Measurements from ENCODE around the gene ADCY10. TPM values are rescaled to one million over a fixed set of nuclear protein-coding genes. Genes with fewer than 3 reads are reported as not detected.
"Not testable (repeated sequence)": the region's sequence is repeated elsewhere in the genome, so short reads cannot be mapped to it uniquely, and the experiment has no call there.

Gene ADCY10
- total RNA-seq, 1 donor from 2014 or later, result 0.13 TPM

- DNase-seq (ENCODE audit: low spot score), result no peak
Observed at GRCh38 chr1:167882376-167882775, 31.6 kb downstream of the ADCY10 start.

DNA sequence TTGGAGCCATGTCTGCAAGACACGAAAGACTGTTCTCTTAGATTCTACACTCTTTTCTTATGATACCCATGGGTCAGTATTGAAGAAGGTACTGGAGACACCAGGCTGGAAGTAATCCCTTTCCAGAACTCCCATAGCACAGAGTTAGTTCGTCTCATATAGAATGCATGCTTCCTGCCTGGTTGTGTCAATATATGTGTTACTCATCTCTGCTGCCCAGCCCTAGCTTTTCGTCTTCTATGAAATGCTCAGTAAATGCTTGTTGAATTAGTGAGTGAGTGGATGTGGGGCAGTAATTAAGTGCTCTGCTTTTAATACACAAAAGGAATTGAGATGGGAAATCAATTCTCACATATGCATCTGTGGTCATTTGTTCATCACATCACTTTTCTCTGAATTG is 32.1 kb downstream of the ADCY10 start:
- no peak for DNase-seq (ENCODE audit: low spot score)

- no peak for DNase-seq (ENCODE audit: low spot score)
Observed at GRCh38 chr1:167881069-167881468, 32.9 kb downstream of the ADCY10 start.

DNA sequence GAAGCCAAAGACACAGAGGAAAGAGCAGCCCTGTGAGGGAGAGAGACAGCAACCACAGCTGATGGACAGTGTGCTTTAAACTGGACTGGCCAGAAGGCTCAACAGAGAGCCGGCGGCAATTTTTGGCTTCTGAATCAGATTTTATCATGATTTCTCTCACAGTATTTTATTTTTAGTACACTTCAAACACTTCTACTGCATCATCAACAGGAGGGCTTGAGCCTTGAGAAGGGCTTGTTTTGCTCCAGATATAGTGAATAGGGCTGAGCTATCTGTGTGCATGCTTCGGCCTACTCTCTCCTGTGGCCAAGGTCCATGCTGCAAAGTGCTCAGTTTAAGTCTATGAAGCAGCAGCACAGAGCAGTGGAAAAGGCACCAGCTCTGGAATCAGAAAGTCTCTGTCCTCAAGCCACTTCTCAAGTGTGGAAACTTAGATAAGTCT is 33.3 kb downstream of the ADCY10 start:
- DNase-seq (ENCODE audit: low spot score), result no peak

- DNase-seq (ENCODE audit: low spot score), result no peak
Observed at GRCh38 chr1:167879508-167879907, 34.4 kb downstream of the ADCY10 start.

GRCh38 chr1:167878372-167879160 is 35.4 kb downstream of the ADCY10 start:
- no peak for DNase-seq (ENCODE audit: low spot score)

- no peak for DNase-seq (ENCODE audit: low spot score)
Observed at GRCh38 chr1:167876597-167877175, 37.2 kb downstream of the ADCY10 start.

DNA sequence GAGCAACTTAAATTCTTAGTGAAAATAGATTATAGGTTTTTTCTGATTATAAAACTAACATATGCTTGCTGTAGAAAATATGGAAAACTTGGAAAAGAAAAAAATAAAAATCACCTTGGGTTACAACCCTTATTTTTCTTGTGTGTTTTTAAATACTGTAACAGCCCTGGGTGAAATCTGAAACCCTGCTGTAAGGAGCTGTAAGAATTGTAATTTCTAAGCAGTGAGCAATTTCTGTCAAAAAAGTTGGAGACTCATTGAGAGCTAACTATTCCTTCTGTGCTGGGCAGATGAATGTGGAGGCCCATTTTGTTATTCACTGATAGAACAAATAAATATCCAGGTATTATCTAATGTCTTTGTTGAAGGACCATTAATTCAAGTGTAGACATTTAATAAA is 42.6 kb downstream of the ADCY10 start:
- no peak for DNase-seq (ENCODE audit: low spot score)

- not testable (repeated sequence) for DNase-seq (ENCODE audit: low spot score)
Observed at GRCh38 chr1:167869157-167870001, 44.6 kb downstream of the ADCY10 start.

- not testable (repeated sequence) for DNase-seq (ENCODE audit: low spot score)
Observed at GRCh38 chr1:167866739-167867414, 47.1 kb downstream of the ADCY10 start.

DNA sequence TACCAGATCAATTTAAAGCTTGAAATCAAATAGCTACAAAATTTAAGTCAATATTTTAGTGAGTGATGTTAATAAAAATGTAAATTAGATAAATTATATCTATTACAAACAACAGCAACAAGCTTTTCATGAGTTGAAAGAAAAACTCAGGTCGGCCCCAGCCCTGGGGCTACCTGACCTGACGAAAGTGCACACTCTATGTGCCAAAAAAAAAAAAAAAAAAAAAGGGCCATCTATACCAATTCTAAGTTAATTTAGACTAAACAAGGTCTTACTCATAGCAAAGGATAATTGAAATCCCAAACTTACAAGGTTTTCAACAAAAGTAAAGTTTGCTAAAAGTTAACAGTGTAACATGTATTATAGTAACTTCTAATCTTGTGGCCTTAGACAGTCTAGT is 47.6 kb downstream of the ADCY10 start:
- not testable (repeated sequence) for DNase-seq (ENCODE audit: low spot score)

DNA sequence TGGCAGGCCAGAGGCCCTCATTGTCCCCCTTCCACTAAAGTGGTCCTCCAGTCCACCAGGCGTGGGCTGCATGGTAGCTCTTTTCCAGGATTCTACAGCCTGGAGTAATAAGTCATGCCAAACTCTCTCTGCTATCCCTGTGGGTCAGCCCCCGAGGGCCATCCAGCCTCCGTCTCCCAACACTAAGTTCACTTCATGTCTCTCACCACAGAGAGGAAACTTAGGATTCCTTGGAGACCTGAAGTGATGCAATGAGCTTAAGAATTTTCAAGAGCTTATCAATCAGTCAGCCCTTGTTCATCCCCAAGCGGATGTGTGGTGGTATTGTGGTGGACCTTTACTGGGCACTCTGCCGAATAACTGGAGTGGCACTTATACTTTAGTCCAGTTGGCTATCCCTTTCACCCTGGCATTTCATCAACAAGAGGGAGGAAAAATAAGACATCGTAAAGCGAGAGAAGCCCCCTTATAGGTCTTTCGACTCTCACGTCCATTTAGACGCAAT is 48.1 kb downstream of the ADCY10 start:
- not testable (repeated sequence) for DNase-seq (ENCODE audit: low spot score)

DNA sequence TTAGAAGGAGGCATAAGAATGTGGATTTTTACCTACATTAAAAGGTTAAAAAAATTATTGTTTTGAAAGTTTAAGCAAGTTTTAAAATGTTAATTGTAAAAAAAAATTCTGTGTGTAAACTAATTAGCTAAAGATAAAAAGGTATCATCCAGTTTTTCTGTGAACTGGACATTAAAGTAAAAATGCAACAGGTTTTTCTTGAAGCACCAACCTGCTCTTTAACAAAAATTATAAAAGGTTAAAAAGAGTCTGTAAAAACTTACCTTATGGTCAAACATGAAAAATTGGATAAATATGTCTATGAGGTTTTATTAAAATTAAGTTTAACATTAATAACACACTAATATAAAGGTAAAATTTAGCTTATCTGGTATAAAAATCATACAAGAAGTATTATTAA is 48.7 kb downstream of the ADCY10 start:
- DNase-seq (ENCODE audit: low spot score), result not testable (repeated sequence)

DNA sequence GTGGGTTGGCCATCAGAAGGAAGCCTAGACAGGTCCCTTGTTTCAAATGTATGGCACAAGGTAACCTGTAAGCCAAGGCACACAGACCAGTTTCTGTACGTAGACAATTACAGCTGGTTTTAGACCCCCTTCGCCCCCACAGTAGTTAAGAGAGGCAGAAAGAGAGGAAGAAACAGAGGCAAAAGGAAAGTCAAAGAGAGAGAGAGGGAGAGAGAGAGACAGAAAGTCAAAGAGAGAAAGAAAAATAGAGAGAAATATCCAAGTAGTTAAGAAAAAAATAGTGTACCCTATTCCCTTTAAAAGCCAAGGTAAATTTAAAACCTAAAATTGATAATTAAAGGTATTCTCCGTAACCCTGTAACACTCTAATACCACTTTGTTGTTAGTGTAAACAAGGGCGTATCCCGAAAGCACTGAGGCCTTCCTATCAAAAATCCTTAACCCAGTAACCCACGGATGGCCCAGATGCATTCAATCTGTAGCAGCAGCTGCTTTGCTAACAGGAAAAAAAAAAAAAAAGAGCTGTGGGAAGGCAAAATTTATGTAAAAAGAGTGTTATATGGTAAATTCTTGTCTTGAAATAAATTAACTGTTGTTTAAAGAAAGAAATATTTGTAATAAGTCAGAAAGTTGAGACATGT is 49.4 kb downstream of the ADCY10 start:
- DNase-seq (ENCODE audit: low spot score), result no peak

DNA sequence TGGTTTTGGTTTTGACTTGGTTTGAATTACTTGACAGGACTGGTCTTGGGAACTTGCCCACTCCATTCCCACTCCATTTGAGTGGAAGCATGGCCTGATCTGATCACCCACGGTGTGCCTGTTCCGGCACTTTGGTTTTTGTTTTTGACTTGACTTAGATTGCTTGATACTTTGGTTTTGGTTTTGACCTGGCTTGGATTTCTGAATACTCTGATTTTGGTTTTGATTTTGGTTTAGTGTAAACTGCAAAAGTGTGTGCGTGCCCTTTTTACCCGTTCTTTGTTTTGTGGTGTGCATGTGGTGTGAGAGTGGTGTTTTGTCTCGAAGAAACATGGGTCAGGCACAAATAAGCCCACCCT is 50.0 kb downstream of the ADCY10 start:
- no peak for DNase-seq (ENCODE audit: low spot score)

DNA sequence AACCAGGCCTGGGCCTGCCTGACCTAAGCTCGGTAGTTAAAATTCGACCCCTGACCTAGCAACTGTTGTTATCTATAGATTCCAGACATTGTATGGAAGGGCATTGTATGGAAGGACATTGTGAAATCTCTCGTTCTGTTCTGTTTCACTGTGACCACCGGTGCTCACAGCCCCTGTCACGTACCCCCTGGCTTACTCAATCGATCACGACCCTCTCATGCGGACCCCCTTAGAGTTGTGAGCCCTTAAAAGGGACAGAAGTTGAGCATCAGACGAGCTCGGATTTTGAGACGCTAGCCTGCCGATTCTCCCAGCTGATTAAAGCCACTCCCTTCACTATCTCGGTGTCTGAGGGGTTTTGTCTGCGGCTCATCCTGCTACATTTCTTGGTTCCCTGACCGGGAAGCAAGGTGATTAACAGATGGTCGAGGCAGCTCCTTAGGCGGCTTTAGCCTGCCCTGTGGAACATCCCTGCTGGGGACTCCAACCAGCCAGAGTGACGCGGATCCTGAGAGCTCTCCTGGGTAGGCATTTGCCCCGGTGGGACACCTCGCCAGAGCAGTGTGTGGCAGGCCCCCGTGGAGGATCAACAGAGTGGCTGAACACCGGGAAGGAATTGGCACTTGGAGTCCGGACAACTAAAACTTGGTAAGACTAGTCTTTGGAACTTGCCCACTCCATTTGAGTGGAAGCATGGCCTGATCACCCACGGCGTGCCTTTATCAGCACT is 50.6 kb downstream of the ADCY10 start:
- not testable (repeated sequence) for DNase-seq (ENCODE audit: low spot score)

DNA sequence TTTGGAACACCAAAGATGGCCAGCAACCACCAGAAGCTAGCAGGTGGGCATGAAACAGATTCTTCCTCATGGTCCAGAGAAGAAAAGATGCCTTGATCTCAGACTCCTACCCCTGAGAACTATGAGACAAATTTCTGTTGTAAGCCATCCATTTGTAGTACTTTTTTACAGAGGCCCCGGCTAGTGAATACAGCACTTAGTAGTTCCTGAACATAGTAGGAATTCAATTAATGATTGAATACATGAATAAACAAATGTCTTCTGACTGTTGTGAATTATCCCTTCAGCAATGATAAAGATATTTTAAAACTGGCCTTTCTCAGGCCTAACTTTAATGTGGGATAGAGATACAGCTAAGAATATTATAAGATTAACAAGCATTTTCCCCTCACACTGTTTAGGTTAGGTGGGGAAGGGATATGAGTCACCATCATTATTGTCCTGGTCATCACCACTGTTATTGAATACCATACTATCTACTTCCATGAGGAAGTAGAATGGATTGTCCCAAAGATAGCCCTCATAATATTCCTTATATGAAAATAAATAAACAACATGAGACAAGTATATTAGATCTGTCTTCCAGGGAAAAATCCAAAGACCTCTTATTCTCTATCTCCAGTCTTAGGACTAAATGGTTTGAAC is 51.4 kb downstream of the ADCY10 start:
- DNase-seq (ENCODE audit: low spot score), result no peak

DNA sequence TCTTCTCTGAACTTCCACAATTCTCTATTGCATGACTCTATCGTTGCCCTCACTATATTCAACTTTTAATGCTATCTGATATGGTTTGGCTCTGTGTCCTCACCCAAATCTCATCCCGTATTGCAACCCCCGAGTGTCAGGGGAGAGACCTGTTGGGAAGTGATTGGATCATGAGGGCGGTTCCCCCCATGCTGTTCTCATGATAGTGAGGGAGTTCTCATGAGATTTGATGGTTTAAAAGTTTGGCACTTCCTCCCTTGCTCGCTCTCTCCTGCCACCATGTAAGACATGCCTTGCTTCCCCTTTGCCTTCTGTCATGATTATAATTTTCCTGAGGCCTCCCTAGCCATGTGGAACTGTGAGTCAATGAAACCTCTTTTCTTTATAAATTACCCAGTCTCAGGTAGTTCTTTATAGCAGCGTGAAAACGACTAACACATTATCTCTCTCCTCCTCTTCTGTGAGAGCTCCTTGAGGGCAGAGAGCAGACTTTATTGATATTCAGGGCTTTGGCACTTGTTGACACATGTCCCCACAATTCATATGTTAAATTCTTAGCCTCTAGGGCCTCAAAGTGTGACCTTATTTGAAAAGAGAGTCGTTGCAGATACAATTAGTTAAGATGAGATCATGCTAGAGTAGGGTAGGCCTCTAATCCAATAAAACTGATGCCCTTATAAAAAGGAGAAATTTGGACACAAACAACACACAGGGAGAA is 52.1 kb downstream of the ADCY10 start:
- DNase-seq (ENCODE audit: low spot score), result no peak

DNA sequence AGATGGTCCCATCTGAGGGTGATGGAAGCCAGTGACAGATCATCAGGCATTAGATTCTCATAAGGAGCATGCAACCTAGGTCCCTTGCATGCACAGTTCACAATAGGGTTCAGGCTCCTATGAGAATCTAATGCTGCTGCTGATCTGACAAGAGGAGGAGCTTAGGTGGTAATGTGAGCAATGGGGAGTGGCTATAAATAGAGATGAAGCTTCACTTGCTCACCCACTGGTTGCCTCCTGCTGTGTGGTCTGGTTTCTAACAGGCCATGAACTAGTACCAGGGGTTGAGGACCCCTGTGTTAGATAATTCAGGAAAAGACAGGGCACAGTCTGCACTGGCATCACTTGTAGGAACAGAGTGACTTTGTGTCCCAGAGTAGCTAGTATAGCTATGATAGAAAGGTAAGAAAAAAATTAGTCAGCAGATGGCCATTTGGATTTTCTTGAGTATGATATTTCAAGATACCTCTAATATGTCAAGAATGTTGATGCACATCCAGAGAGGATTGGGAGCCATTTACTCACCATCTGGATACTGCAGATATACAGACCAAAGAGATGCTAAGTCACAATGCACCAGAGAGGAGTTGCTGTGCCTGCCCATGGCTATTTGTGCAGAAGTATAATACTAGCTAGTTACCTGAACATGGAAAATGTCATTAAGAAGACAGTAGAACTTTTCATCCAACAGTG is 53.6 kb downstream of the ADCY10 start:
- peak; percentile 20 for DNase-seq (ENCODE audit: low spot score)

Data from ureter (tissue), 1 donor.